ENCODE measurements around the gene C6orf58.

The C6orf58 gene

DNA sequence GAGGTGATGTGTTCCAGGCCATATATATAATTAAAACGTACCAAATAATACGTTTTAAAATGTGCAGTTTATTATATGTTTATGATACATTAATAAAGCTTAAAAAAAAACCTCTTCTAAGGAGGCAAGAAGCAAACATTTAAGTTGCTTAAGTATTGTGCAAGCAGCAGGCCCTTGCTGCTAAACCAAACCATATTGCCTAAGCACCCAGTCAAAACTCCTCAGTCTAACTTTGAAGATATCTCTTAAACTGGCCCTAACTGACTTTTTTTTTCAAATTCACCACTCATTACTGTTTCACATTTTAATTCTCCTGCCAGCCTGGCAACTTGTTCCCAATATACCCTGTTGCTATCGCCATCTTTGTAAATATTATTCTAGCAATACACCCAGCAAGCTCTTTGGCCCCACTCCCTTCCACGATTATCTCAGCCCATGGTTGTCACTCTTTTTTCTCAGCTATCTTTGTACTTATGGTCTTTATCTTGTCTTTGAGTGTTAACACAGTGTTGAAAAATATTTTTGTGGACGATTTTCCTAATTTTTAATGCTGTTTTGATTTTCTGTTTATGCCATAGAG, 60.9 kb downstream of the C6orf58 start:
- TF ChIP-seq, protein P1, sequence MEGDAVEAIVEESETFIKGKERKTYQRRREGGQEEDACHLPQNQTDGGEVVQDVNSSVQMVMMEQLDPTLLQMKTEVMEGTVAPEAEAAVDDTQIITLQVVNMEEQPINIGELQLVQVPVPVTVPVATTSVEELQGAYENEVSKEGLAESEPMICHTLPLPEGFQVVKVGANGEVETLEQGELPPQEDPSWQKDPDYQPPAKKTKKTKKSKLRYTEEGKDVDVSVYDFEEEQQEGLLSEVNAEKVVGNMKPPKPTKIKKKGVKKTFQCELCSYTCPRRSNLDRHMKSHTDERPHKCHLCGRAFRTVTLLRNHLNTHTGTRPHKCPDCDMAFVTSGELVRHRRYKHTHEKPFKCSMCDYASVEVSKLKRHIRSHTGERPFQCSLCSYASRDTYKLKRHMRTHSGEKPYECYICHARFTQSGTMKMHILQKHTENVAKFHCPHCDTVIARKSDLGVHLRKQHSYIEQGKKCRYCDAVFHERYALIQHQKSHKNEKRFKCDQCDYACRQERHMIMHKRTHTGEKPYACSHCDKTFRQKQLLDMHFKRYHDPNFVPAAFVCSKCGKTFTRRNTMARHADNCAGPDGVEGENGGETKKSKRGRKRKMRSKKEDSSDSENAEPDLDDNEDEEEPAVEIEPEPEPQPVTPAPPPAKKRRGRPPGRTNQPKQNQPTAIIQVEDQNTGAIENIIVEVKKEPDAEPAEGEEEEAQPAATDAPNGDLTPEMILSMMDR (IDR thresholded peaks at IDR 0.05; ENCODE audit: control extremely low read depth, extremely low read depth, low read depth, missing control alignments), result no peak
- DNase-seq (ENCODE audit: extremely low spot score), result no peak
- CTCF ChIA-PET, result interaction anchor here (1.0 to 2.1 kb wide), 2 partner anchors 24 to 174 kb away, joined by 3 to 6 read pairs; no protein-coding TSS in a partner anchor
- POLR2A ChIA-PET, result no interaction called here
